GM21619 (cell line): ENCODE data around the gene DAZ1.
"Not testable (repeated sequence)": the region's sequence is repeated elsewhere in the genome, so short reads cannot be mapped to it uniquely, and the experiment has no call there.

Experiments used
- ATAC-seq: cut with Tn5 transposase; IDR thresholded peaks from one replicate; pipeline ENCODE4 v1.9.1; 2021; ENCODE audit not compliant: unreplicated experiment

The DAZ1 gene

DNA sequence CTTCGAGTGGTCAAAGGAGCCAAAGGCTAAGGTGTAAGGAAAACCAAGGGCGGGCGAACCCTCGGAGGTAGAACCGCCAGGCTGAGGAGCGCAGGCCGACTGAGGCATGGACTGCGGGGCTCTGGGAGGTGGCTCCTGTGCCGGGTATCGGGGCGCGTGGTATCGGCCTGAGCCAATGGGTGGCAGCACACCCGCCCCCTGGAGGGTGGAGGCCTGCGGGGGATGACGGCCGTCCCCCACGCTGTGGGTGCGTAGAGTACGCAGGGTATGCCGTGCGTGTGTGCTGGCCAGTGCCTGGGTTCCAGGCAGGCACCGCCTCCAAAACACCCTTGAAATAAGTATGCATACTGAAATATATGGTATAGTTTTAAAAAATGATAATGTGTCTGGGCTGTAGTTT lies at the start of gene DAZ1:
TSS of gene DAZ1 (minus strand) at position 101 of the 400 bp plus-strand sequence. CDS start 208 bp downstream, outside the sequence.
- ATAC-seq: not testable (repeated sequence)

- not testable (repeated sequence) for ATAC-seq
Measured at GRCh38 chrY:23219233-23219632, 20.4 kb upstream of the DAZ1 start, which contains the start of gene DAZ2. TSS of gene DAZ2 (plus strand) at chrY:23219533. CDS start at chrY:23219741, 208 bp downstream.

GRCh38 chrY:23210681-23211080 lies 11.9 kb upstream of the DAZ1 start:
- not testable (repeated sequence) for ATAC-seq

DNA sequence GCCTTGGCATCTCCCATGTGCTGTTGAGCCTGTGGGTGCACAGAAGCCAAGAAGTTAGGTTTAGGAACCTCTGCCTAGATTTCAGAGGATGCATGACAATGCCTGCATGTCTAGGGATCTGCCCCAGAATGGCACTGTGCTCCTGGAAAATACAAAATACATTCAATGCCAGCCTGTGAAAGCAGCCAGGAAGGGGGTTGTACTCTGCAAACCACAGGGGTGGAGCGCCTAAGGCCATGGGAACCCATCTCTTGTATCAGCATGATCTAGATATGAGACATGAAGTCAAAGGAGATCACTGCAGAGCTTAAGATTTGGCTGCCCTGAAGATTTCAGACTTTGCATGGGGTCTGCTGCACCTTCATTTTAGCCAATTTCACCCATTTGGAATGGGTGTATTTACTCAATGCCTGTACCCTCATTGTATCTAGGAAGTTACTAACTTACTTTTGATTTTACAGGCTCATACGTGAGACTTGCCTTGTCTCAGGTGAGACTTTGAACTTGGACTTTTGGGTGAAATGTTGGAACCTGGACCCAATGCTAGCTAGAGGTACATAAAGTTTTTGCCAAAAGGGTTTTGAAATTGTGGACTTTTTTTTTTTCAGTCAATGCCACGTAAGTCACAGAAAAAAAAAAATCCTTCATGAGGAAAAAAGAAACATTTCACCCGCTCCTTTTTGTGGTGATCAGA lies 11.1 kb upstream of the DAZ1 start:
- not testable (repeated sequence) for ATAC-seq

DNA sequence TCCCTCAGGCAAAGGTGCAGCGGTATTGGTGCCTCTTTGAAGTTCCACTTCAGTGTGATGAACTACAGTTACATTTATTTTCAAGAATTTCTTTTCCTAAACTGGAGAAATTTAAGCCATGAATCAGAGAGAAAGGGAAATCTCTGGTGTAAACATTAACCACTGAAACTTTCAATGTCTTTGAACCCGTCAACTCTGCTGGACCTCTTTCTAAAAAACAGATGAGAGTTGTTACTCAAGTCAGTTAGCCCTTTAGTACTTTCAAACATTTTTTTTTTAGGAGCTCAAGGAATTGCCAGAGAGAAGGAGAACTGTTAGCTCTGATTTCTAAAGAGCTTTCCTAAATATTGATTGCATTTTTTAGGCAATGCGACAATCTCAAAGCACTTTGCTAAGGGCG lies 8.6 kb upstream of the DAZ1 start:
- not testable (repeated sequence) for ATAC-seq
